Left ventricle myocardium superior (tissue), 1 donor: ENCODE data around the gene EIF3CL. TPM values are rescaled to one million over a fixed set of nuclear protein-coding genes. Genes with fewer than 3 reads are reported as not detected.
"Not testable (repeated sequence)": the region's sequence is repeated elsewhere in the genome, so short reads cannot be mapped to it uniquely, and the experiment has no call there.

ENCODE experiments used
- ATAC-seq: fragments of 200-7000 bp; cut with Tn5 transposase; one replicate; pipeline ENCODE4 v1.9.1; 2020; ENCODE audit warnings: mild to moderate bottlenecking, moderate library complexity
- DNase-seq: peaks from one replicate; pipeline ENCODE4 v3.0.0-alpha.2; 2020
- intact Hi-C: fragments of 100-400 bp; cut with micrococcal nuclease; formaldehyde crosslinking; loops from one replicate; pipeline ENCODE4 v1.11.0; 2022
- long read RNA-seq: library from polyadenylated mRNA; unstranded; transcript quantifications from one replicate; pipeline ENCODE4 v2.0.0, GENCODE V29; 2021
- total RNA-seq: library from RNA; stranded (reverse); fragmentation: NEBNext Ultra II Directional; extraction: Animal tissue kit (Norgen Biotek cat#: 25700); gene quantifications from one replicate; pipeline ENCODE4 v1.2.1, GENCODE V29; 2021
- donor health status: DM: no; HTN: yes; CAD: no; lungs with severe emphysema.

EIF3CL gene, protein sequence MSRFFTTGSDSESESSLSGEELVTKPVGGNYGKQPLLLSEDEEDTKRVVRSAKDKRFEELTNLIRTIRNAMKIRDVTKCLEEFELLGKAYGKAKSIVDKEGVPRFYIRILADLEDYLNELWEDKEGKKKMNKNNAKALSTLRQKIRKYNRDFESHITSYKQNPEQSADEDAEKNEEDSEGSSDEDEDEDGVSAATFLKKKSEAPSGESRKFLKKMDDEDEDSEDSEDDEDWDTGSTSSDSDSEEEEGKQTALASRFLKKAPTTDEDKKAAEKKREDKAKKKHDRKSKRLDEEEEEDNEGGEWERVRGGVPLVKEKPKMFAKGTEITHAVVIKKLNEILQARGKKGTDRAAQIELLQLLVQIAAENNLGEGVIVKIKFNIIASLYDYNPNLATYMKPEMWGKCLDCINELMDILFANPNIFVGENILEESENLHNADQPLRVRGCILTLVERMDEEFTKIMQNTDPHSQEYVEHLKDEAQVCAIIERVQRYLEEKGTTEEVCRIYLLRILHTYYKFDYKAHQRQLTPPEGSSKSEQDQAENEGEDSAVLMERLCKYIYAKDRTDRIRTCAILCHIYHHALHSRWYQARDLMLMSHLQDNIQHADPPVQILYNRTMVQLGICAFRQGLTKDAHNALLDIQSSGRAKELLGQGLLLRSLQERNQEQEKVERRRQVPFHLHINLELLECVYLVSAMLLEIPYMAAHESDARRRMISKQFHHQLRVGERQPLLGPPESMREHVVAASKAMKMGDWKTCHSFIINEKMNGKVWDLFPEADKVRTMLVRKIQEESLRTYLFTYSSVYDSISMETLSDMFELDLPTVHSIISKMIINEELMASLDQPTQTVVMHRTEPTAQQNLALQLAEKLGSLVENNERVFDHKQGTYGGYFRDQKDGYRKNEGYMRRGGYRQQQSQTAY
- 28.2 TPM for total RNA-seq
- long read RNA-seq, partial matches to known transcripts = 53 of 57 reads
- long read RNA-seq, other reads (novel, unspliced or antisense) = 0 of 57 reads

DNA sequence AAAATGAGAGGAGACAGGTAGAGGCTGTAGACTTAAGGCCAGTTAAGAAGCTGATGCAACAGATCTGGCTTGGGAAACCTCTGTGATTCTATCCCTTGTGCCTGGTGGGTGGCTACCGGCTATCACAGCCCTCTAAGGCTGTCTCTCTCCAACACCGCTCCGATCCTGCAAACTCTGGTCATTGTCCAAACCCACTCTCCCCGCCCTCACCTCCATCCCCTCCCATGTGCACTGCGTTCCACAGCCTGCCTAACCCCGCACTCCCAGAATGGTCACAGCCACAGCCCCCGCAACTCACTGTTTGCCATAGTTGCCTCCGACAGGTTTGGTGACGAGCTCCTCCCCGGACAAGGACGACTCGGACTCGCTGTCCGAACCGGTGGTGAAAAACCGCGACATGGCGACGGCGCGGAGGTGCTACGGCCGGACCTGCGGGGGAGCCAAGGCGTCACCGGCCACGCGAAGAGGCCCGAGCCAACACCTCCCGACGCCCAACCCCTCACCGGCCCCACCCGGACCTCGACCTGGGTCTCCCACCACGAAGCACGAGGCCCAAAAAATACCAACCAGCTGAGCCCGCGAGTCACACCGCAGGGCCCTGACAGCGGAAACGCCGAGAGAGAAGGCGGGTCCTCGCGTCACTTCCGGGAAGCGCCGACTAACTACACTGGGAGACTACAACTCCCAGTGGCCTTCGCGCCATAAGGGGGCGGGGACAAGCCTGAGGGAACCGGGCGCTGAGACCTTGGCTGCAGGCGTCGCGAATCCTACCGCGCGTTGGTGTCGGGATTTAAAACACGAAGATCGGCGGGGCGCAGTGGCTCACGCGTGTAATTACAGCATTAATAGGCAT, at the start of gene EIF3CL:
TSS of gene EIF3CL (minus strand) at position 622 of the 853 bp plus-strand sequence. CDS start at position 399, 223 bp downstream.
- DNase-seq, intact Hi-C loops: not testable (repeated sequence)
- ATAC-seq = peak; percentile 100

DNA sequence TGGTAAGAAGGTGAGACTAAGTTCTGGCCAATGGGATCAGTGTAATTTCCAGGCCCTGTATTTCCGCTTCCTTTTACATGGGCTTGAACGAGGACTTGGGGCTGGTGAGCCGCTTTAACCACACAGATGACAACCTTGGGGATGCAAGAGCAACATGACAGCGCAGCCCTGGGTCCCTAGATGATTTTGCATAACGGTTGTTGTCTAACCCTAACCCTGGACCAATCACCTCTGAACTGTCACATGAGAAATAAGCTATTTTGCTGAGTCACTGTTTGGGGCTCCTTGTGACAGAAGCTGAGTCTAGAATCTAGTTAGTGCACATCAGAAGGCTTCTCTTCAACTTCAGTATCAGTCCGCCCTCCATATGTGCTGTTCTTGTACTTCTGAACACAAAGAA, 43.4 kb upstream of the EIF3CL start:
- DNase-seq, intact Hi-C loops, ATAC-seq: not testable (repeated sequence)

DNA sequence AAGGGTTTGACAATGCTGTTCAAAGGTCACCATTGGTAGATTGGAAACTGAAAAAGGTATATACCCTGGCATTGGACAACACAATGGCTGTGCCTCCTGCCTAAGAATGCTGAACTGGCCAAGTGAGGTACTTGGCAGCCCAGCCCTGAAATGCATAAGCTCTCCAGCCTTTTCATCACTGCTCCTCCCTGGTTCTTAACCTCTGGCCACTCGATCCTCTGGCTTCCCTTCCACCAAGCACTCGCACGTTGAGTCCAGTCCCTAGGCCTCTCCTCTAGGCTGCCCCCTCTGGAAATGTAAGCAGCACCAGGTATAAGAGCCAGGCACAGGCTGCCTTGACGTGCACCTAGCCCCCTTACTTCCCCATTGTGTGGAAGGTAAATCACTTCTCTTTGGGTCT, 42.7 kb upstream of the EIF3CL start:
- DNase-seq, ATAC-seq, intact Hi-C loops: not testable (repeated sequence)

DNA sequence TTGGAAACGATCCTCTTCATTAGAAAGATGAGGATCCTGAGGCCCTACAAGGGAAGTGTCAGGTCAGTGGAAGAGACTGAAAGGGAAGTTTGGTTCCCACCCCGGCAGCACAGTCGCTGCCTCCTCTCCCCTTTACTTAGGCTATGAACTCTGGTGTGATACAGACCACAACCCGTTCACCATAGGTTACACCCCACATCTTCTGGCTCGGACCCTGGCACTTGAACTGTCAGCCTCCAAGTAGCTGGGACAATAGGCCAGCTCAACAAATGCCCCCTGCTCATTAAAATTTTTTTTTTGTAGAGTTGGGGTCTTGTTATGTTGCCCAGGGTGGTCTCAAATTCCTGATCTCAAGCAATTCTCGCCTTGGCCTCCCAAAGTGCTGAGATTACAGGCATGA, 40.3 kb upstream of the EIF3CL start:
- intact Hi-C loops, DNase-seq, ATAC-seq: not testable (repeated sequence)

DNA sequence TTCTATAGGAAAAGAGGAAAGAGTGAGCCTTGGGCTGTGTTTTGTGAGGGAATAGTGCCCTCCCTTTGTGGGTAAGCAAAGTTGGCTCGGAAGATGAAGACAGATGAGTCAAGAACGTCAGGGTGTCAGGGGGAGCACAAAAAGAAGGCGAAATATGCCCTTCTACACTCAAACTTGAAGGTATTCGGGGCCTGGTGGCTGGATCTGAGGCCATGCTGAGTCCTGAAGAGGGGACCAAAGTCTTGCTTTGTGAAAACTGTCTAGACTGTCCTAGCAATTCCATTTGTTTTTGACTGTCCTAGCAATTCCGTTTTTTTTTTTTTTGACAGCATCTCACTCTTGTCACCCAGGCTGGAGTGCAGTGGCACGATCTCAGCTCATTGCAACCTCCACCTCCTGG, 35.3 kb upstream of the EIF3CL start:
- ATAC-seq, DNase-seq, intact Hi-C loops: not testable (repeated sequence)

DNA sequence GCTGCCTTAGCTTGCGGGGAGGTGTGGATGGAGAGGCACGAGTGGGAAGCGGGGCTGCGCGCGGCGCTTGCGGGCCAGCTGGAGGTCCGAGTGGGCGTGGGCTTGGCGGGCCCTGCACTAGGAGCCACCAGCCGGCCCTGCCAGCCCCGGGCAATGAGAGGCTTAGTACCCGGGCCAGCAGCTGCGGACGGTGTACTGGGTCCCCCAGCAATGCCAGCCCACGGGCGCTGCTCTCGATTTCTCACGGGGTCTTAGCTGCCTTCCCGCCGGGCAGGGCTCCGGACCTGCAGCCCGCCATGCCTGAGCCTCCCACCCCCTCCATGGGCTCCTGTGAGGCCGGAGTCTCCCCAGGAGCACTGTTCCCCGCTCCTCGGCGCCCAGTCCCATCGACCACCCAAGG, 31.7 kb upstream of the EIF3CL start:
- intact Hi-C loops, ATAC-seq: not testable (repeated sequence)
- DNase-seq = peak; percentile 12

DNA sequence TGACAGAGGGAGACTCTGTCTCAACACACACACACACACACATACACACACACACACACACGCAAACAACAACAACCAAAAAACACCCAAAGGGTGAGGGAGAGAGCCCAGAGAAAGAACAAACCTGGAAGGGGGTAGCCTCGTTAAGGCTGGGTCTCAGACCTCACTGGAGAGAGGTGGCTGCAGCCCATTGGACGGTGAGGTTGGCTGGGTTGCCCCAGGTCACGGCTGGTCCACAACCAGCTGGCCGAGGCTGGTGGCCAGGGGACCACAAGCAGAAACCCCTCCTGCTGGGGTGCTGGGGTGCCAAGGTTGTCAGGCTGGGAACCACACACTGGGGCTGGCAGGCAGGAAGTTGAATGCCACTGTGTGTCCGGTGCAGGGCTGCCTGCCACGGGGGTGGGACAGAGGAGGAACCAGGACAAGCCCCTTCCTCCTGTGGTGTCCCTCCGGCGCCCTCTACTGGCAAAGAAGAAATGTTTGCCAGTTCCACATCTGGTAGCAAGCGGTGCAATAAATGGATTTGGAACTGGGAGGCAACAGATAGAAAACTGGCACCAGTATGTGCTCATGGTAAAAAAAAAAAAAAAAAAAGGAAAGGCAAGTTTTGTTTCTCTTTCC, 22.5 kb upstream of the EIF3CL start:
- DNase-seq, intact Hi-C loops: not testable (repeated sequence)
- peak; percentile 99 for ATAC-seq

DNA sequence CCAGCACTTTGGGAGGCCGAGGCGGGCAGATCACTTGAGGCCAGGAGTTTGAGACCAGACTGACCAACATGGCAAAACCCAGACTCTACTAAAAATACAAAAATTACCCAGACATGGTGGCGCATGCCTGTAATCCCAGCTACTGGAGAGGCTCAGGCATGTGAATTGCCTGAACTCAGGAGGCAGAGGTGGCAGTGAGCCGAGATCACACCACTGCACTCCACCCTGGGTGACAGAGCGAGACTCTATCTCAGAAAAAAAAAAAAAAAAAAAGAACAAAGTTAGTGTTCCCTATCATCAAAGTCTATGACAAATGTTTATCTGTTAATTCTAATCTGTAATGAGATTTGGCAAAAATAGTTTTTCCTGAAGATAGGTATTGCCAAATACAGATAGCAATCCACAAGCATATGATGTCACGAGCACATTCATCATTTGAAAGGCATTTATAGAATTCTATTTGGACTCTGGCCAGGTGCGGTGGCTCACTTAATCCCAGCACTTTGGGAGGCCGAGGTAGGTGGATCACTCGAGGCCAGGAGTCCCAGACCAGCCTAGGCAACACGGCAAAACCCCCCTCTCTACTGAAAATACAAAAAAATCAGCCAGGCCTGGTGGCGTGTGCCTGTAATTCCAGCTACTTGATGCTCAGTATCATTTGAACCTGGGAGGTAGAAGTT, 17.6 kb upstream of the EIF3CL start:
- intact Hi-C loops, DNase-seq: not testable (repeated sequence)
- ATAC-seq = peak; percentile 71

DNA sequence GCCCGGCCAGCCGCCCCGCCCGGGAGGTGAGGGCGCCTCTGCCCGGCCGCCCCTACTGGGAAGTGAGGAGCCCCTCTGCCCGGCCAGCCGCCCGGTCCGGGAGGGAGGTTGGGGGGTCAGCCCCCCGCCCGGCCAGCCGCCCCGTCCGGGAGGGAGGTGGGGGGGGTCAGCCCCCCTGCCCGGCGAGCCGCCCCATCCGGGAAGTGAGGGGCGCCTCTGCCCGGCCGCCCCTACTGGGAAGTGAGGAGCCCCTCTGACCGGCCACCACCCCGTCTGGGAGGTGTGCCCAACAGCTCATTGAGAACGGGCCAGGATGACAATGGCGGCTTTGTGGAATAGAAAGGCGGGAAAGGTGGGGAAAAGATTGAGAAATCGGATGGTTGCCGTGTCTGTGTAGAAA, 13.4 kb upstream of the EIF3CL start:
- DNase-seq, intact Hi-C loops, ATAC-seq: not testable (repeated sequence)

DNA sequence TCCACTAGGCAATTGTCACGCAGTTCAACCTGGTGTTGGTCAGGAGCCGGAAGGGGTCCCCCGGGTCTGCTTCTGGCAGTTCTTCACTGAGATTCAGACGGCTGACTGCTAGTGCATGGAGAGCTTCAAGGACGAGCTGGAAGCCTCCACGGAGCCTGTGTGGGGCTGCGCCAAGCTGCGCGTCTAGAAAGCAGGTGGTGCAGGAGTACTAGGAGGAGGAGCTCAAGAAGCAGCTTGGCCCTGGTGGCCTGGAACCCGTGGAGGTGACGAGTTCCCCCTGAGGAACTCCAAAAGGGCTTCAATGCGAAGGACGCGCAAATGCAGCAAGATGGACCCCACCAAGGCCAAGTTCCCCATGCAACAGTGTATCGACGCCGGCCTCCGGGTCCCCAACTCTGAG, 10.9 kb upstream of the EIF3CL start:
- ATAC-seq, intact Hi-C loops: not testable (repeated sequence)
- peak; percentile 14 for DNase-seq

DNA sequence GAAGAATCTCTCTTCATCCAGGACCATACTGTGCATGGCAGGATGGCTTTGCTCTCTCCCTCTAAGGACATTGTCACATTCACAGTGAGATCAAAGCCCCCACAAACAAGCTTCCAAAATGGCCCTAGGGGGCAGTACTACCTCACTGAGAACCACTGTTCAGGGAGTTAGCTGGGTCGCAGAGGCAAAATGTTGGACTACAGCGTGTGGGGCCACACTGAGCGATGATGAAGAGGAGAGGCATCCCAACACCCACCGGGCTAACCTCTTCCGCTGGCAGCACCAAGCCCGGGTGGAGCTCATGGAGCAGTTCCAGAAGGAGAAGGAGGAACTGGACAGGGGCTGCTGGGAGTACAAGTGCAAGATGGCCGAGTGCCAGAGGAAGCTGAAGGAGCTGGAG, 9.9 kb upstream of the EIF3CL start:
- ATAC-seq, DNase-seq, intact Hi-C loops: not testable (repeated sequence)

DNA sequence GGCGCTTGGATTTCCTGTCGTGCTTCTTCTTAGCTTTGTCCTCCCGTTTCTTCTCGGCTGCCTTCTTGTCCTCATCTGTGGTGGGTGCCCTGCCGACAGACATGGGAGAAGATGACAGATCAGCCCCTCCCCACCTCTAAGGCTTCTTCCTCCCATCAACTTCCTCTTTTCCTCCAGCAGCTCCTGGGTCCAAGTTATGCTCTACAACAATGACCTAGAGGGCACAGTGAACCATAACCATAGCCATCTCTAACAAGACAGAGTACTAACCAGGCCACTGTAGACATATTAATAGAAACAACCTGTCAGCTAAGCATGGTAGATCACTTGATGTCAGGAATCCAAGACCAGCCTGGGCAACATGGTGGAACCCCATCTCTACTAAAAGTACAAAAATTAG, 11.6 kb downstream of the EIF3CL start:
- intact Hi-C loops, DNase-seq: not testable (repeated sequence)
- peak; percentile 16 for ATAC-seq

DNA sequence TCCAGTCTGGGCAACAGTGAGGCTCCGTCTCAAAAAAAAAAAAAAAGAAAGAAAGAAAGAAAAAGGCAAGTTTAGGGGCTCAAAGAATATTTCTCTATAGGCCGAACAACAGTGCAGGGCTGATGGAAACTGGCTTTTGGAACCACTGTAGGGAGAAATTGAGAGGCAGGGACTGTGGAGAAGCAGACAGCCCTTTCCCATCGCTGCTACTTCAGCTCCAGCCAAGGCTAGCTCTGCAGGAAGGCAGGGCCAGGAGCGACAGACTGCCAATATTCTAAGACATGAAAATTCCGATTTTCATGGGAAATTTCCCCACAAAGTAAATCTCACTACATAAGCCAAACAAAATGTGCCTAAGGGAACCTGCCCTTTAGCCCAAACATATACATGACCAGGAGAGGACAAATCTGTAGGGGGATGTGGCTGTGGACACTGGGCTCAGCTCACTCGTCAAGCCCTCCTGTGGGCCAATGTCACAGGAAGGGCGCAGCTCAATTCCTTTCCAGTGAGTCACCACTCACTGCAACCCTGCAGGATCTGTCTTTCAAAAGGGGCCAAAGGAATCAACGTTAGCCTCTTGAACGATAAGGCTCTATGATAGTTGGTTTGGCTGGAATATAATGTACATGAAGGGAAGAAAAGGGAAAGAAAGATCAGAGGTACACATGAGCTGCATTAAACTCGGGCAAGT, 21.3 kb downstream of the EIF3CL start:
- intact Hi-C loops, DNase-seq: not testable (repeated sequence)
- peak; percentile 91 for ATAC-seq

DNA sequence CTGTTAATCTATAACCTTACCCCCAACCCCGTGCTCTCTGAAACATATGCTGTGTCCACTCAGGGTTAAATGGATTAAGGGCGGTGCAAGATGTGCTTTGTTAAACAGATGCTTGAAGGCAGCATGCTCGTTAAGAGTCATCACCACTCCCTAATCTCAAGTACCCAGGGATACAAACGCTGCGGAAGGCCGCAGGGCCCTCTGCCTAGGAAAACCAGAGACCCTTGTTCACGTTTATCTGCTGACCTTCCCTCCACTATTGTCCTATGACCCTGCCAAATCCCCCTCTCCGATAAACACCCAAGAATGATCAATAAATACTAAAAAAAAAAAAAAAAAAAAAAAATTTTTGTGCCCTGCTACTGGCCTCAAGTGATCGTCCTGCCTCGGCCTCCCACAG, 25.8 kb downstream of the EIF3CL start:
- intact Hi-C loops, DNase-seq: not testable (repeated sequence)

DNA sequence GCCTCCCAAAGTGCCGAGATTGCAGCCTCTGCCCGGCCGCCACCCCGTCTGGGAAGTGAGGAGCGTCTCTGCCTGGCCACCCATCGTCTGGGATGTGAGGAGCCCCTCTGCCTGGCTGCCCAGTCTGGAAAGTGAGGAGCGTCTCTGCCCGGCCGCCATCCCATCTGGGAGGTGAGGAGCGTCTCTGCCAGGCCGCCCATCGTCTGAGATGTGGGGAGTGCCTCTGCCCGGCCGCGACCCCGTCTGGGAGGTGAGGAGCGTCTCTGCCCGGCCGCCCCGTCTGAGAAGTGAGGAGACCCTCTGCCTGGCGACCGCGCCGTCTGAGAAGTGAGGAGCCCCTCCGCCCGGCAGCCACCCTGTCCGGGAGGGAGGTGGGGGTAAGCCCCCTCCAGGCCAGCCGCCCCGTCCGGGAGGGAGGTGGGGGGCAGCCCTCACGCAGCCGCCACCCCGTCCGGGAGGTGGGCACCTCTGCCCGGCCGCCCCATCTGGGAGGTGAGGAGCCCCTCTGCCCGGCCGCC, 26.5 kb downstream of the EIF3CL start:
- ATAC-seq, DNase-seq: not testable (repeated sequence)

More for the DNA sequence above, 25.8 kb downstream of the EIF3CL start:
- not testable (repeated sequence) for ATAC-seq

DNA sequence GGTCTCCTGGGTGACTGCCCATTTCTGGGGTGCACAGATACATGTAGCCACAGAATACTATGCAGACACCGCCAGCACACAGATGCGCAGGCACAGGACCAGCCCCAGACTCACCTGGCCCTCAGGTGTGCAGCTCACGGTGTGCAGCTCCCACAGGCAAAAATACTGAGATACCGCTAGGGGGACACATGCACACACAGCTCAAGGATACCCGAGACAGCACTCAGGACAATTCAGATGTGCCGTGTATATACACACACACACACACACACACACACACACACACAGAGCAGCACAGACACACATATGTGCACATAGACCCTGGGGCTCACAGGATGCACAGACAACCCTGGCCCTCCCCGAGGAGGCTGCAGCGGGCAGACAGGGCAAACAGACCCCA, 28.5 kb downstream of the EIF3CL start:
- peak; percentile 55 for ATAC-seq
- intact Hi-C loops = not testable (repeated sequence)

More for the DNA sequence above, 26.5 kb downstream of the EIF3CL start:
- intact Hi-C loops = not testable (repeated sequence)

DNA sequence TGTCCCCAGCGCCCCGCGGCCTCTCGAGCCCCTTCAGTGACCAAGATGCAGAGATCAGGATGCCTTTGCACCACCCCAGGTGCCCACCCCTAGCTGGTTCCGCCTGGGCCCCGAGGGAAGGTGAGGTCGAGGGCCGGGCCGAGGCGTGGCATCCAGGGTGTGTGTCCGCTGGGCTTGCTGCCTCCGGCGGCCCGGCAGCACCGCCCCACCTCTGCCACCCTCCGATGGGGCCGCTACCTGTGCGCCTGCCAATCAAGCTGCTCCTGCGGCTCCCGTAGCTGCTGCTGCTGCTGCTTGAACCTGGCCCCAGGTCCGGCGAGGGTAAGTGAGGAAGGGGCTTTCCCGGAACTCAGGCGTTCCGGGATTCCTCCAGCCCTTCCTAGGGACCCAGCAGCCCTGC, 29.4 kb downstream of the EIF3CL start:
- intact Hi-C loops, DNase-seq: not testable (repeated sequence)
- ATAC-seq = peak; percentile 41

More for the DNA sequence above, 28.5 kb downstream of the EIF3CL start:
- DNase-seq = not testable (repeated sequence)
